ENCODE measurements around the gene TSC22D1.

DNA sequence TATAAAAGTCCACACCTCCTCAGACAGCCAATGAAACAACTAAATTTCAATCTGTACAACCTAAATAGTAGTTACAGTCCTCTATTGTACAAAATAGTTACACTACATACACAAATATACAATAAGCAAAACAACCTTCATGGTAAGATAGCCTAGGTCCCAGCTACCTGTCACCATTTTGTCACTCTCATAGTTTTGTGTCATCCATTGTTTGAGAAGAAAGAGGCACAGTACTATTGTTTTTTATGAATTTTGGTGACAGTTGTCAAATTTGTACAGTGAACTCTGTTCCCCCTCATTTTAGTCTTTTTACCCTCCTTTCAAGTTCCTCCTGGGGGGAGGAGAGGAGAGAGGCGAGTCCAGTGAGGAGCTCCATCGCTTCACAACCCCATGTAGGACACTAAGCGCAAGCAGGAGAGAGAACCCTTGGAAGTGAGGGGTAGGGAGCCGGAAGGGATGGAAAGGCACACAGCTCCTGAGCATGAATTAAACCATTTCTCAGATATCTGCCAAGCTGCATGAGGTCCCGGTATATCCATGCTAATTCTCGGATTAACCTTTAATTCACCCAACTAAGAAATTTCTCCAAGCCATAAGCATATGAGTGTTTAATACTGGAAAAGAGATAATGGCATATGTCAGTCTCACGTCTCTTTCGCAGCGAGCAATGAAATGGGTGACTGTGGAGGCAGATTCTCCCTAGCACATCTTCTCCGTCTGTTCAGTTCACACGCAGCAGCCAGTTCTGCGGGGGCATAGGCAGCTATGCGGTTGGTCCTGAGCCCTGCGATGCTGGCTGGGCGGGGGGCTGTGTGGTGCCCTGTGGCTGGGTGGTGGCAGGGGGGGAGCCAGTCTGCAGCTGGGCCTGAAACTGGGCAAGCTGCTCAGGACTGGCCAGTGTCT lies 142.0 kb downstream of the TSC22D1 start:
- no peak for TF ChIP-seq POLR2A (IDR thresholded peaks at IDR 0.05)
- TF ChIP-seq, protein P1, sequence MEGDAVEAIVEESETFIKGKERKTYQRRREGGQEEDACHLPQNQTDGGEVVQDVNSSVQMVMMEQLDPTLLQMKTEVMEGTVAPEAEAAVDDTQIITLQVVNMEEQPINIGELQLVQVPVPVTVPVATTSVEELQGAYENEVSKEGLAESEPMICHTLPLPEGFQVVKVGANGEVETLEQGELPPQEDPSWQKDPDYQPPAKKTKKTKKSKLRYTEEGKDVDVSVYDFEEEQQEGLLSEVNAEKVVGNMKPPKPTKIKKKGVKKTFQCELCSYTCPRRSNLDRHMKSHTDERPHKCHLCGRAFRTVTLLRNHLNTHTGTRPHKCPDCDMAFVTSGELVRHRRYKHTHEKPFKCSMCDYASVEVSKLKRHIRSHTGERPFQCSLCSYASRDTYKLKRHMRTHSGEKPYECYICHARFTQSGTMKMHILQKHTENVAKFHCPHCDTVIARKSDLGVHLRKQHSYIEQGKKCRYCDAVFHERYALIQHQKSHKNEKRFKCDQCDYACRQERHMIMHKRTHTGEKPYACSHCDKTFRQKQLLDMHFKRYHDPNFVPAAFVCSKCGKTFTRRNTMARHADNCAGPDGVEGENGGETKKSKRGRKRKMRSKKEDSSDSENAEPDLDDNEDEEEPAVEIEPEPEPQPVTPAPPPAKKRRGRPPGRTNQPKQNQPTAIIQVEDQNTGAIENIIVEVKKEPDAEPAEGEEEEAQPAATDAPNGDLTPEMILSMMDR (IDR thresholded peaks at IDR 0.05), result no peak
